CD4-positive, alpha-beta T cell treated with Interleukin-10 for 1 hour (primary cell): ENCODE data around the gene FOSL1.
A peak's percentile ranks its signal among the peaks of the same experiment; 100 is the strongest.

Source experiments
- DNase-seq: peaks from one replicate; pipeline ENCODE4 v3.0.0-alpha.2; 2020

Gene FOSL1

GRCh38 chr11:65900125-65900898, at the start of gene FOSL1:
Gene FOSL1 (minus strand): TSS chr11:65900388. CDS start chr11:65900339, 49 bp downstream.
- peak; percentile 97 for DNase-seq

GRCh38 chr11:65947603-65948125, 47.5 kb upstream of the FOSL1 start:
- DNase-seq = no peak

GRCh38 chr11:65947133-65947532, 46.9 kb upstream of the FOSL1 start:
- DNase-seq = no peak

GRCh38 chr11:65946655-65947054, 46.5 kb upstream of the FOSL1 start:
- DNase-seq = no peak

- no peak for DNase-seq
Observed at GRCh38 chr11:65945941-65946558, 45.9 kb upstream of the FOSL1 start.

- DNase-seq = no peak
Observed at GRCh38 chr11:65945430-65945911, 45.3 kb upstream of the FOSL1 start, which contains the start of gene TSGA10IP. Gene TSGA10IP (plus strand): TSS chr11:65945480. CDS start chr11:65945676, 196 bp downstream.

GRCh38 chr11:65944767-65945166, 44.6 kb upstream of the FOSL1 start:
- no peak for DNase-seq

- DNase-seq = no peak
Observed at GRCh38 chr11:65944191-65944590, 44.0 kb upstream of the FOSL1 start.

GRCh38 chr11:65942531-65942930, 42.3 kb upstream of the FOSL1 start:
- no peak for DNase-seq

GRCh38 chr11:65941720-65942310, 41.6 kb upstream of the FOSL1 start:
- no peak for DNase-seq

- DNase-seq = no peak
Observed at GRCh38 chr11:65937766-65938165, 37.6 kb upstream of the FOSL1 start.

GRCh38 chr11:65934014-65934413, 33.8 kb upstream of the FOSL1 start:
- DNase-seq = no peak

- no peak for DNase-seq
Observed at GRCh38 chr11:65932558-65932919, 32.4 kb upstream of the FOSL1 start.

- DNase-seq = no peak
Observed at GRCh38 chr11:65931773-65932557, 31.8 kb upstream of the FOSL1 start.

- no peak for DNase-seq
Observed at GRCh38 chr11:65928667-65929066, 28.5 kb upstream of the FOSL1 start.

GRCh38 chr11:65927904-65928397, 27.8 kb upstream of the FOSL1 start:
- peak; percentile 88 for DNase-seq

GRCh38 chr11:65925397-65925796, 25.2 kb upstream of the FOSL1 start:
- no peak for DNase-seq

- DNase-seq = no peak
Observed at GRCh38 chr11:65922565-65922964, 22.4 kb upstream of the FOSL1 start.

- no peak for DNase-seq
Observed at GRCh38 chr11:65921876-65922275, 21.7 kb upstream of the FOSL1 start.

GRCh38 chr11:65921033-65921555, 20.9 kb upstream of the FOSL1 start:
- DNase-seq = no peak

GRCh38 chr11:65920372-65920802, 20.2 kb upstream of the FOSL1 start:
- DNase-seq = no peak
